ENCODE data around the gene YTHDC2.

DNA sequence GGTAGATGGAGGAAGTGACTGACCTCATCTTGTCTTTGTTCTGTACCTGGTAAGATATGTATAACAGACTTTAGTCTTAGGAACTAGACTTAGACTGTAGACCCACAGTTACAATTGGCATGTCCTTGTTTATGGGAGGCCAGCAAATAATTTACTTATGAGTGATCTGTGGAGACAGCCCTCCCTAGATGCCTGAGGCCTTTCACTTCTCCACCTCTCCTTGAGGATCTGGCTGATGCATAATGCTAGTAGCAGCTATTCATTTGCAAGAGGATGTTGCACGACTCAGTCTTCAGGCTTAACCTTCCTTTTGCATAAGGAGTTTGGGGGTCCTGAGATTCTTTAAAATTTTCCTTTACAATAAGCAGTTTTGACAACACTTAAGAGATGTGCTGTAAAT is 100.7 kb downstream of the YTHDC2 start:
- TF ChIP-seq POLR2A (IDR thresholded peaks at IDR 0.05) = no peak
- TF ChIP-seq, protein P1, sequence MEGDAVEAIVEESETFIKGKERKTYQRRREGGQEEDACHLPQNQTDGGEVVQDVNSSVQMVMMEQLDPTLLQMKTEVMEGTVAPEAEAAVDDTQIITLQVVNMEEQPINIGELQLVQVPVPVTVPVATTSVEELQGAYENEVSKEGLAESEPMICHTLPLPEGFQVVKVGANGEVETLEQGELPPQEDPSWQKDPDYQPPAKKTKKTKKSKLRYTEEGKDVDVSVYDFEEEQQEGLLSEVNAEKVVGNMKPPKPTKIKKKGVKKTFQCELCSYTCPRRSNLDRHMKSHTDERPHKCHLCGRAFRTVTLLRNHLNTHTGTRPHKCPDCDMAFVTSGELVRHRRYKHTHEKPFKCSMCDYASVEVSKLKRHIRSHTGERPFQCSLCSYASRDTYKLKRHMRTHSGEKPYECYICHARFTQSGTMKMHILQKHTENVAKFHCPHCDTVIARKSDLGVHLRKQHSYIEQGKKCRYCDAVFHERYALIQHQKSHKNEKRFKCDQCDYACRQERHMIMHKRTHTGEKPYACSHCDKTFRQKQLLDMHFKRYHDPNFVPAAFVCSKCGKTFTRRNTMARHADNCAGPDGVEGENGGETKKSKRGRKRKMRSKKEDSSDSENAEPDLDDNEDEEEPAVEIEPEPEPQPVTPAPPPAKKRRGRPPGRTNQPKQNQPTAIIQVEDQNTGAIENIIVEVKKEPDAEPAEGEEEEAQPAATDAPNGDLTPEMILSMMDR (IDR thresholded peaks at IDR 0.05) = no peak
